Activated naive CD8-positive, alpha-beta T cell treated with anti-CD3 and anti-CD28 coated beads, Interleukin-2, amount 50 U/mL, for 24 hours (primary cell): ENCODE measurements around the gene ITPR1.

ENCODE experiments used
- ATAC-seq: fragments of 150-1000 bp; cut with Tn5 transposase; one replicate; pipeline ENCODE4 v1.10.0; 2021
- DNase-seq: peaks from one replicate; pipeline ENCODE4 v3.0.0; 2021
- H3K27ac Mint-ChIP-seq: one replicate; pipeline ENCODE4 v1.8.0; 2021; ENCODE audit warnings: mild to moderate bottlenecking, mixed read lengths
- H3K27me3 Mint-ChIP-seq: one replicate; pipeline ENCODE4 v1.8.0; 2021; ENCODE audit warnings: mixed read lengths
- H3K36me3 Mint-ChIP-seq: one replicate; pipeline ENCODE4 v1.8.0; 2021; ENCODE audit warnings: low read depth, mixed read lengths
- H3K4me1 Mint-ChIP-seq: one replicate; pipeline ENCODE4 v1.8.0; 2021; ENCODE audit warnings: mixed read lengths
- H3K4me3 Mint-ChIP-seq: one replicate; pipeline ENCODE4 v1.8.0; 2021; ENCODE audit warnings: mild to moderate bottlenecking, moderate library complexity, mixed read lengths
- H3K9me3 Mint-ChIP-seq: one replicate; pipeline ENCODE4 v1.8.0; 2021; ENCODE audit warnings: mixed read lengths

Gene ITPR1

DNA sequence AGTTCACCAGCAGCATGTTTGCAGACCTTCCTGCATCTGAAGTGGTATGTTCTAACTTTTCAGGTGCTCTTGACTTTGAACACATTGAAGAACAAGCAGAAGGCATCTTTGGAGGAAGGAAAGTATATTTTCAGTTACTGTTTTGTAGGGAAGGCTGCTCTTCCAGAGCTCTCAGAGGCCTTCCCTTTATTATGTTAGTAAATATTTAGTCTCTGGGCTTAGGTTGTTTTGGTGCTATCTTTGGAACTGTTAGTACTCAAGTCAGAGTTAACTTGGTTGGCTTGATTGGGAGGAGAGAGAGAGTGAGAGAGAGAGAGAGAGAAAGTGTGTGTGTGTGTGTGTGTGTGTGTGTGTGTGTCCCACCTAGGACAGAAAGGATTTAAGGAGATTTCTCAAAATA, 188.2 kb downstream of the ITPR1 start:
- no peak for DNase-seq
- ATAC-seq, result no peak
- H3K27ac Mint-ChIP-seq, result no peak overlapping the region
- H3K4me3 Mint-ChIP-seq, result no peak overlapping the region
- peaks cover 64% of the 10 kb centered on the region for H3K36me3 Mint-ChIP-seq
- no peaks in the 10 kb centered on the region for H3K9me3 Mint-ChIP-seq
- no peaks in the 10 kb centered on the region for H3K27me3 Mint-ChIP-seq
- peaks cover 15% of the 10 kb centered on the region for H3K4me1 Mint-ChIP-seq

DNA sequence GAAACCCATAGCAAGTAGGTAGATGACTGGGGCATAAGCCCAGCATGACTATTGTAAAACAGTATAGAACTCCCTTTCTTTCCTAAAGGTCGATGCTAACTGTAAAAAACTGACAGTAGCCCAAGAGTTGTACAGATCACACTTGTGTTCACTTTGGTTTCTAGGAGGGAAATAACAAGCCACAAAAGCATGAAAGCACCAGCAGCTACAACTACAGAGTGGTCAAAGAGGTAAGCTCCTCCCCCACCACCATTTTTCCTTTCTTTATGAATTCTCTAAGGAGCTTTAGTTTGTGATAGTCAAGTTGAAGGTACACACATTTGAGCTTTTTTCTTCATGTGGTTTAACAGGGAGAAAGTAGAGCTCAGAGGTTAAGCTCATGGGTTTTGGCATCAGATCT, 191.0 kb downstream of the ITPR1 start:
- H3K36me3 Mint-ChIP-seq, result peaks cover 68% of the 10 kb centered on the region
- ATAC-seq (no peak), DNase-seq (no peak)
- H3K4me1 Mint-ChIP-seq, result no peaks in the 10 kb centered on the region
- H3K27ac Mint-ChIP-seq, result no peak overlapping the region
- no peaks in the 10 kb centered on the region for H3K27me3 Mint-ChIP-seq
- H3K9me3 Mint-ChIP-seq, result no peaks in the 10 kb centered on the region
- no peak overlapping the region for H3K4me3 Mint-ChIP-seq

GRCh38 chr3:4684976-4685375, 191.8 kb downstream of the ITPR1 start:
- Mint-ChIP-seq H3K4me3 (no peak overlapping the region), H3K27me3 (no peaks in the 10 kb centered on the region), H3K4me1 (no peaks in the 10 kb centered on the region), H3K27ac (no peak overlapping the region), H3K36me3 (peaks cover 71% of the 10 kb centered on the region), H3K9me3 (no peaks in the 10 kb centered on the region)
- DNase-seq, result no peak
- ATAC-seq, result no peak

GRCh38 chr3:4685673-4686345, 192.7 kb downstream of the ITPR1 start:
- H3K9me3 Mint-ChIP-seq, result no peaks in the 10 kb centered on the region
- ATAC-seq (no peak), DNase-seq (no peak)
- no peak overlapping the region for H3K4me3 Mint-ChIP-seq
- no peaks in the 10 kb centered on the region for H3K4me1 Mint-ChIP-seq
- H3K27me3 Mint-ChIP-seq, result no peaks in the 10 kb centered on the region
- H3K36me3 Mint-ChIP-seq, result peaks cover 75% of the 10 kb centered on the region
- no peak overlapping the region for H3K27ac Mint-ChIP-seq

DNA sequence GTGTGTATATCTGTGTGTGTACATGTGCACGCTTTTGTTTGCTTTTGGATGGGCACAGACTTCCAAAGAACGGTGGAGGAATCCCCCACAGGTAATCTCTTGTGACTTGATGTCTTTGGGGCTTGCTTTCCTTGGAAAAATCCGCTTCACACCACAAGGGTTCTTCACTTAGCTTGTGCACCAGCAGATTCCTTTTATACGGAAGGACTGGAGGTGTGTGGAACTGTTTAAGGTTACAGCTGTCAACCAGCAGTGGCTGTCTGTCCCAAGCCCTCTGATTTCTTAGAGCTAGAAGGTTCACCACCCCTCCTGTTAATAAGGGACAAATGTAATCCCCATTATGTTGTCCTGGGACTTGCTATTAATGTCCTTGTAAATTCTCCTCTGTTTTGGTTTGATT, 193.5 kb downstream of the ITPR1 start:
- H3K27ac Mint-ChIP-seq, result no peak overlapping the region
- H3K36me3 Mint-ChIP-seq, result peaks cover 75% of the 10 kb centered on the region
- H3K4me3 Mint-ChIP-seq, result no peak overlapping the region
- no peaks in the 10 kb centered on the region for H3K27me3 Mint-ChIP-seq
- DNase-seq (no peak), ATAC-seq (no peak)
- no peaks in the 10 kb centered on the region for H3K4me1 Mint-ChIP-seq
- H3K9me3 Mint-ChIP-seq, result no peaks in the 10 kb centered on the region

GRCh38 chr3:4687167-4687566, 194.0 kb downstream of the ITPR1 start:
- H3K27me3 Mint-ChIP-seq, result no peaks in the 10 kb centered on the region
- no peaks in the 10 kb centered on the region for H3K9me3 Mint-ChIP-seq
- no peak for ATAC-seq
- no peak for DNase-seq
- H3K27ac Mint-ChIP-seq, result no peak overlapping the region
- H3K4me3 Mint-ChIP-seq, result no peak overlapping the region
- no peaks in the 10 kb centered on the region for H3K4me1 Mint-ChIP-seq
- H3K36me3 Mint-ChIP-seq, result peaks cover 76% of the 10 kb centered on the region

DNA sequence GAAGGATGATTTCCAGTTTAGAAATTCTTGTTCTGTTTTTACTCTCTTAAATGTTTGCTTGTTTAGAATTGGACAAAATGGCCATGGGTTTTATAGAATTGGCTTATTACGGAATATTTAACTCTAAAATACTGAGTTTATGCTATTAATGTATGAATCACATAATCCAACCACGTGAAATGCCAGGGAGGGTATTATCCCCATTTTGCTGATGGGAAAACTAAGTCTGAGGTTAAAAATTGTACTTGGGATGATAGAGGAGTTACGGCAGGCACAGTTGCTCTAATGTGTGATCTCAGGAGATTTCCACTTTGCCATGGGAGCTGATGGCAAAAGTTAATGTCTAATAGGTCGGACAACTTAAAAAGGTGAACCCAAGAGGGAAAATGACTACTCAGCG, 194.4 kb downstream of the ITPR1 start:
- no peak for ATAC-seq
- H3K36me3 Mint-ChIP-seq, result peaks cover 76% of the 10 kb centered on the region
- no peak overlapping the region for H3K4me3 Mint-ChIP-seq
- no peaks in the 10 kb centered on the region for H3K9me3 Mint-ChIP-seq
- DNase-seq, result no peak
- H3K27ac Mint-ChIP-seq, result no peak overlapping the region
- H3K4me1 Mint-ChIP-seq, result no peaks in the 10 kb centered on the region
- no peaks in the 10 kb centered on the region for H3K27me3 Mint-ChIP-seq

- Mint-ChIP-seq H3K27me3 (no peaks in the 10 kb centered on the region), H3K9me3 (no peaks in the 10 kb centered on the region), H3K27ac (peak overlapping the region; percentile 23), H3K4me1 (no peaks in the 10 kb centered on the region), H3K4me3 (no peak overlapping the region), H3K36me3 (peaks cover 73% of the 10 kb centered on the region)
- DNase-seq, result no peak
- no peak for ATAC-seq
Observed at GRCh38 chr3:4688411-4688810, 195.3 kb downstream of the ITPR1 start.

- ATAC-seq, result no peak
- H3K27ac Mint-ChIP-seq, result no peak overlapping the region
- no peaks in the 10 kb centered on the region for H3K9me3 Mint-ChIP-seq
- peaks cover 77% of the 10 kb centered on the region for H3K36me3 Mint-ChIP-seq
- H3K4me3 Mint-ChIP-seq, result no peak overlapping the region
- no peaks in the 10 kb centered on the region for H3K27me3 Mint-ChIP-seq
- DNase-seq, result no peak
- no peaks in the 10 kb centered on the region for H3K4me1 Mint-ChIP-seq
Observed at GRCh38 chr3:4689021-4689420, 195.9 kb downstream of the ITPR1 start.

- no peak for ATAC-seq
- Mint-ChIP-seq H3K4me3 (no peak overlapping the region), H3K9me3 (no peaks in the 10 kb centered on the region), H3K36me3 (peaks cover 75% of the 10 kb centered on the region), H3K27me3 (no peaks in the 10 kb centered on the region), H3K4me1 (no peaks in the 10 kb centered on the region), H3K27ac (no peak overlapping the region)
- DNase-seq, result no peak
Observed at GRCh38 chr3:4690277-4690676, 197.1 kb downstream of the ITPR1 start.

DNA sequence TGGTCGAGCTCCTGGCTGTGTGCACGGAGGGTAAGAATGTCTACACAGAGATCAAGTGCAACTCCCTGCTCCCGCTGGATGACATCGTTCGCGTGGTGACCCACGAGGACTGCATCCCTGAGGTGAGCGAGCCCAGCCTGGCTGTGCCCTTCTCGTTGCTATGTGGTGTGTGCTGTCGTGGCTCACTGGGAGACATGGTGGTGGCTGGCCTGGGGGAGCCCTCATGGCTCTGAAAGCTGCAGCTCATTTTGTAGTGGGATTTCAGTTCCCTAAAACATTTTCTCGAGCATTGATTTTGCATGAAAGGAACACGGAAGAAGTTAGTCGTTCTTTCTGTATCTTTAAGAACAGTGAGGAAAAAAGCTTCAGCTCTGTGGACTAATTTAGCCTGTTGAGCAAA, 200.5 kb downstream of the ITPR1 start:
- Mint-ChIP-seq H3K27ac (no peak overlapping the region), H3K27me3 (no peaks in the 10 kb centered on the region), H3K9me3 (no peaks in the 10 kb centered on the region), H3K4me1 (no peaks in the 10 kb centered on the region), H3K36me3 (peaks cover 65% of the 10 kb centered on the region), H3K4me3 (no peak overlapping the region)
- no peak for DNase-seq
- no peak for ATAC-seq

GRCh38 chr3:4695846-4696245, 202.7 kb downstream of the ITPR1 start:
- DNase-seq, result no peak
- Mint-ChIP-seq H3K27ac (no peak overlapping the region), H3K27me3 (no peaks in the 10 kb centered on the region), H3K36me3 (peaks cover 60% of the 10 kb centered on the region), H3K4me3 (no peak overlapping the region), H3K9me3 (no peaks in the 10 kb centered on the region), H3K4me1 (no peaks in the 10 kb centered on the region)
- ATAC-seq, result no peak

GRCh38 chr3:4696266-4696665, 203.1 kb downstream of the ITPR1 start:
- no peak overlapping the region for H3K4me3 Mint-ChIP-seq
- ATAC-seq (no peak), DNase-seq (no peak)
- no peak overlapping the region for H3K27ac Mint-ChIP-seq
- no peaks in the 10 kb centered on the region for H3K9me3 Mint-ChIP-seq
- H3K4me1 Mint-ChIP-seq, result no peaks in the 10 kb centered on the region
- H3K27me3 Mint-ChIP-seq, result no peaks in the 10 kb centered on the region
- H3K36me3 Mint-ChIP-seq, result peaks cover 57% of the 10 kb centered on the region

DNA sequence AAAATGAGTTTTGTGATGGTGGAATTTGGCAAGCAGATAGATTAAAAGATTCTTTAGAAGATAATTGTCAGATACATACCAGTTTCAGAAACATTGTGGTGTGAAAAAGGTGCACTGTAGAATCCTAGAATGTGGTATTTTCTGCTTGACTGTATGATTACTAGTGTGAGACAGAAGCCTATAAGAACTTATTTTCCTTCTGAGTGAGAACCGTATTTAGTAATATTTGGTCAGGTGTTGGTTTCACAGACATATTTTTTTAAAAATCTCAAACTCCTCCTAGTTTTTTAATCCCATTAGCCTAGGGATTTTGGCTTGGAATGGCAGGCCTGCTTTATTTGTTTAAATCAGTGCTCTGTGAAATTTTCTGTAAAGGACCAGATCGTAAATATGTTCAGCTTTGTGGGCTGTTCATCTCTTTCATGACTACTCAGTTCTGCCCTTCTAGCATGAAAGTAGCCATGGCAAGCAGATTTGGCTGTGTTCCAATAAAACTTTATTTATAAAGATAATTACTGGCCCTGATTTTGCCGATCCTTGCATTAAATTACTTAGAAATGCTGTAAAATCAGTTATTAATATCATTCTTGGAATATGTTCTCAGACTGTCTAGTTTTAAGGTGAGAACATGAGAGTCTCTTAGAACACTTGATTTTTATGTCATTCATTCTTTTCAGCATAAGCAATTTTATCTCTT, 205.1 kb downstream of the ITPR1 start:
- peaks cover 55% of the 10 kb centered on the region for H3K36me3 Mint-ChIP-seq
- DNase-seq, result no peak
- no peaks in the 10 kb centered on the region for H3K9me3 Mint-ChIP-seq
- H3K27ac Mint-ChIP-seq, result no peak overlapping the region
- no peak for ATAC-seq
- no peaks in the 10 kb centered on the region for H3K27me3 Mint-ChIP-seq
- H3K4me1 Mint-ChIP-seq, result peaks cover 2% of the 10 kb centered on the region
- no peak overlapping the region for H3K4me3 Mint-ChIP-seq

DNA sequence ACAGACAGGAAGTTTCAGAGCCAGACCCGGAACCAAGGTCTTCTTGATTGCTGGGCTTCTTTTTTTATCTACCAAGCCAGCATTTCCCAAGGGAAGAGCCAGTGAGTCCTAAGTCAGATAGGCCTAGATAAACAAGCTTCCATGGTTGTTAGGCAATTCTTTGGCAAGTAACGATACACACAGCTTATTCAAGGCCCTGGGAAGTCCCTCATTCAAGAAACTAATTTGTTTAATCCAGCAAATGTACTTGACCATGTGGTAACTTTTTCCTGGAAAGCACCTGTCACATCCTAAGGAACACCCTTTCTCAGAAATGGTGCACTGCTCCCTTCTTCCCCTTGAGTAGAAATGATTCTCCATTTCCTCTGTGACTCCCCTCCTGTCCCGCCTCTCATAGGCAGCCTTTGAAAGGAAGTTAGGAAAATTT, 209.9 kb downstream of the ITPR1 start:
- no peaks in the 10 kb centered on the region for H3K9me3 Mint-ChIP-seq
- no peak for ATAC-seq
- no peaks in the 10 kb centered on the region for H3K27me3 Mint-ChIP-seq
- H3K27ac Mint-ChIP-seq, result peak overlapping the region; percentile 40
- H3K4me3 Mint-ChIP-seq, result no peak overlapping the region
- H3K36me3 Mint-ChIP-seq, result peaks cover 62% of the 10 kb centered on the region
- H3K4me1 Mint-ChIP-seq, result peaks cover 10% of the 10 kb centered on the region
- no peak for DNase-seq
